ENCODE results near the gene SLC13A1.
"Not testable (repeated sequence)": the region's sequence is repeated elsewhere in the genome, so short reads cannot be mapped to it uniquely, and the experiment has no call there.

Gene SLC13A1

DNA sequence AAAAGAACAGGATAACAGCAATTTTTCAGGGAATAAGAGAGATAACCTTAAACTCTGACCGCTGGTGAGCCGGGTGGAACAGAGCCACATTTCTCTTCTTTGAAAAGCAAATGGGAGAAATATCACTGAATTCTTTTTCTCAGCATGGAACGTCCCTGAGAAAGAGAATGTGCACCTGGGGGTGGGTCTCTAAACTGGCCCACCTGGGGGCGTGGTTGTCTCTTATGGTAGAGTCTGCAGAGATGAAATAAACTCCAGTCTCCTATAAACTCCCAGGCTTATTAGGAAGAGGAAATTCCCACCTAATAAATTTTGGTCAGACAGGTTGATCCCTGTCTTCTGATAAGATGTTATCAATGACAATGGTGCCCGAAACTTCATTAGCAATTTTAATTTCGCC lies 27.9 kb upstream of the SLC13A1 start:
- not testable (repeated sequence) for H2BK120ac ChIP-seq (ENCODE audit: low read depth, low read length); H3K79me1 ChIP-seq (replicated peaks; ENCODE audit: low read length, poor library complexity, severe bottlenecking); H2AFZ ChIP-seq (ENCODE audit: low read depth, low read length); H4K8ac ChIP-seq (ENCODE audit: low read length); H3K4me1 ChIP-seq (ENCODE audit: control insufficient read depth, insufficient read depth, low read depth, low read length); H3K27ac ChIP-seq (ENCODE audit: low read length, poor library complexity, severe bottlenecking); H3K27me3 ChIP-seq (ENCODE audit: control insufficient read depth in 1 of 2, insufficient read depth in 1 of 2, low read length in 2 of 2); H3K9me3 ChIP-seq (ENCODE audit: control insufficient read depth, low read length); H3K23ac ChIP-seq (ENCODE audit: low read length in 2 of 2); H3K4me2 ChIP-seq (ENCODE audit: low read length, poor library complexity, severe bottlenecking); H3K9ac ChIP-seq (ENCODE audit: low read length); H3K36me3 ChIP-seq (ENCODE audit: control insufficient read depth in 1 of 2, insufficient read depth in 2 of 2, low read depth in 1 of 2, low read length in 2 of 2); H2AK5ac ChIP-seq (ENCODE audit: low read length, severe bottlenecking); H4K91ac ChIP-seq (ENCODE audit: low read length); H2BK15ac ChIP-seq (ENCODE audit: low read depth, poor library complexity, severe bottlenecking); H3K18ac ChIP-seq (ENCODE audit: low read depth in 1 of 2, low read length in 2 of 2); H3K14ac ChIP-seq (ENCODE audit: low read length in 2 of 2); H2BK12ac ChIP-seq (ENCODE audit: low read length in 2 of 2); H2BK5ac ChIP-seq (ENCODE audit: low read depth, low read length, poor library complexity, severe bottlenecking); H3K4ac ChIP-seq (ENCODE audit: low read depth in 1 of 2, low read length in 2 of 2); DNase-seq; H3K4me3 ChIP-seq (ENCODE audit: insufficient read depth in 1 of 2, low read depth in 1 of 2, low read length in 2 of 2)
- WGBS = 95% methylated on average over 5 of the region's 6 CpGs

DNA sequence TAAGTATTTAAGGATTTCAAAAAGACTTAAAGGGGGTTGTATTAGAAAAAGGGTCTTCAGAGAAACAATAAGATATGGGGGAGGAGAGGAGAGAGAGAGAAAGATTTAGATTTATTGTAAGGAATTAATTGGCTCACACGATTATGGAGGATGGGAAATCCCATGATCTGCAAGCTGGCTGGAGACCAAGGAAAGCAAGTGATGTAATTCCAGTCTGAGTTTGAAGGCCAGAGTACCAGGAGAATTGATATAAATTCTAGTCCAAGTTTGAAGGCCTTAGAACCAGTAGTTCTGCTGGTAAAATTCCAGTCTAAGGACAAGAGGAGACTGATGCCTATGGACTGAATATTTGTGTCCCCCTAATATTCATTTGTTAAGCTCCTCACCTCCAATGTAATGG lies 20.6 kb upstream of the SLC13A1 start:
- Histone ChIP-seq H3K9ac (ENCODE audit: low read length) (no peak overlapping the region), H3K27ac (ENCODE audit: low read length, poor library complexity, severe bottlenecking) (no peak overlapping the region), H2BK15ac (ENCODE audit: low read depth, poor library complexity, severe bottlenecking) (no peak overlapping the region), H2BK120ac (ENCODE audit: low read depth, low read length) (no peak overlapping the region), H4K8ac (ENCODE audit: low read length) (no peak overlapping the region), H3K36me3 (ENCODE audit: control insufficient read depth in 1 of 2, insufficient read depth in 2 of 2, low read depth in 1 of 2, low read length in 2 of 2) (no peaks in the 10 kb centered on the region), H4K91ac (ENCODE audit: low read length) (no peak overlapping the region), H2AFZ (ENCODE audit: low read depth, low read length) (no peak overlapping the region), H3K23ac (ENCODE audit: low read length in 2 of 2) (no peak overlapping the region), H3K4ac (ENCODE audit: low read depth in 1 of 2, low read length in 2 of 2) (no peak overlapping the region), H3K4me3 (ENCODE audit: insufficient read depth in 1 of 2, low read depth in 1 of 2, low read length in 2 of 2) (no peak overlapping the region), H3K14ac (ENCODE audit: low read length in 2 of 2) (no peak overlapping the region), H3K9me3 (ENCODE audit: control insufficient read depth, low read length) (peaks cover 15% of the 10 kb centered on the region), H3K4me2 (ENCODE audit: low read length, poor library complexity, severe bottlenecking) (no peak overlapping the region), H3K18ac (ENCODE audit: low read depth in 1 of 2, low read length in 2 of 2) (no peak overlapping the region), H2BK5ac (ENCODE audit: low read depth, low read length, poor library complexity, severe bottlenecking) (no peak overlapping the region), H2BK12ac (ENCODE audit: low read length in 2 of 2) (no peak overlapping the region), H2AK5ac (ENCODE audit: low read length, severe bottlenecking) (no peak overlapping the region), H3K27me3 (ENCODE audit: control insufficient read depth in 1 of 2, insufficient read depth in 1 of 2, low read length in 2 of 2) (no peaks in the 10 kb centered on the region), H3K4me1 (ENCODE audit: control insufficient read depth, insufficient read depth, low read depth, low read length) (no peaks in the 10 kb centered on the region), H3K79me1 (replicated peaks; ENCODE audit: low read length, poor library complexity, severe bottlenecking) (no peaks in the 10 kb centered on the region)
- 93% methylated on average over 1 of the region's 1 CpG for WGBS
- DNase-seq = no peak

DNA sequence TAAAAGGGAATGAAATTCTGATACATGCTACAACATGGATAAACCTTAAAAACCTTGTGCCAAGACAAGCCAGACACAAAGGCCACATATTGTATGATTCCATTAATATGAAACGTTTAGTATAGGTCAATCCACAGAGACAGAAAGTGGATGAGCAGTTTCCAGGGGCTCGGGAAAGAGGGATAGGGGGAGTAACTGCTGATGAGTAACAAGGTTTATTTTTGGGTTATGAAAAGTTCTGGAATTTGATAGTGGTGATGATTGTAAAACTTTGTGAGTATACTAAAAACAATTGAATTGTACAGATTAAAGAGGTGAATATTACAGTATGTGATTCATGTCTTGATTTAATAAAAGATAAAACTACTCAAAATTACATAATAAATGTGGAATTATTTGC lies 19.1 kb upstream of the SLC13A1 start:
- H3K4ac ChIP-seq (ENCODE audit: low read depth in 1 of 2, low read length in 2 of 2) = no peak overlapping the region
- no peak overlapping the region for H3K27ac ChIP-seq (ENCODE audit: low read length, poor library complexity, severe bottlenecking)
- no peak overlapping the region for H4K91ac ChIP-seq (ENCODE audit: low read length)
- no peak overlapping the region for H3K9ac ChIP-seq (ENCODE audit: low read length)
- no peak overlapping the region for H3K18ac ChIP-seq (ENCODE audit: low read depth in 1 of 2, low read length in 2 of 2)
- peaks cover 26% of the 10 kb centered on the region for H3K9me3 ChIP-seq (ENCODE audit: control insufficient read depth, low read length)
- H3K4me2 ChIP-seq (ENCODE audit: low read length, poor library complexity, severe bottlenecking) = no peak overlapping the region
- no peak overlapping the region for H3K4me3 ChIP-seq (ENCODE audit: insufficient read depth in 1 of 2, low read depth in 1 of 2, low read length in 2 of 2)
- H2AFZ ChIP-seq (ENCODE audit: low read depth, low read length) = no peak overlapping the region
- no peaks in the 10 kb centered on the region for H3K27me3 ChIP-seq (ENCODE audit: control insufficient read depth in 1 of 2, insufficient read depth in 1 of 2, low read length in 2 of 2)
- no peak overlapping the region for H2BK12ac ChIP-seq (ENCODE audit: low read length in 2 of 2)
- no peak overlapping the region for H3K14ac ChIP-seq (ENCODE audit: low read length in 2 of 2)
- H2AK5ac ChIP-seq (ENCODE audit: low read length, severe bottlenecking) = no peak overlapping the region
- 74% methylated on average over 2 of the region's 2 CpGs for WGBS
- H3K36me3 ChIP-seq (ENCODE audit: control insufficient read depth in 1 of 2, insufficient read depth in 2 of 2, low read depth in 1 of 2, low read length in 2 of 2) = no peaks in the 10 kb centered on the region
- no peak overlapping the region for H2BK120ac ChIP-seq (ENCODE audit: low read depth, low read length)
- no peaks in the 10 kb centered on the region for H3K79me1 ChIP-seq (replicated peaks; ENCODE audit: low read length, poor library complexity, severe bottlenecking)
- H3K23ac ChIP-seq (ENCODE audit: low read length in 2 of 2) = no peak overlapping the region
- no peak overlapping the region for H2BK15ac ChIP-seq (ENCODE audit: low read depth, poor library complexity, severe bottlenecking)
- H2BK5ac ChIP-seq (ENCODE audit: low read depth, low read length, poor library complexity, severe bottlenecking) = no peak overlapping the region
- no peak for DNase-seq
- no peak overlapping the region for H4K8ac ChIP-seq (ENCODE audit: low read length)
- H3K4me1 ChIP-seq (ENCODE audit: control insufficient read depth, insufficient read depth, low read depth, low read length) = no peaks in the 10 kb centered on the region

DNA sequence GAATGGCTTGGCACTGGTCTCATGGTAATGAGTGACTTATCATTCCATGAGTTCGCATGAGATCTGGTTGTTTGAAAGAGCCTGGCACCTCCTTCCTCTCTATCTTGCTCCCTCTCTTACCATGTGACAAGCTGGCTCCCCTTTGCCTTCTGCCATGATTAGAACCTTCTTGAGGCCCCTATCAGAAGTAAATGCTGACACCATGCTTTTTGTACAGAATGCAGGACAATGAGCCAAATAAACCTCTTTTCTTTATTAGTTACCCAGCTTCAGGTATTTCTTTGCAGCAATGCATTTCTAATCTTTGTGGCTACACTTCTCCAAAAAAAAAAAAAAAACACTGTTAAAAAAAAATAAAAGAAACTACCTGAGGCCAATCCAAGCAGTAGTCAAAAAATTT lies 17.1 kb upstream of the SLC13A1 start:
- H3K36me3 ChIP-seq (ENCODE audit: control insufficient read depth in 1 of 2, insufficient read depth in 2 of 2, low read depth in 1 of 2, low read length in 2 of 2) = no peaks in the 10 kb centered on the region
- no peak overlapping the region for H3K4ac ChIP-seq (ENCODE audit: low read depth in 1 of 2, low read length in 2 of 2)
- no peak overlapping the region for H3K27ac ChIP-seq (ENCODE audit: low read length, poor library complexity, severe bottlenecking)
- no peak overlapping the region for H2BK12ac ChIP-seq (ENCODE audit: low read length in 2 of 2)
- no peak overlapping the region for H3K14ac ChIP-seq (ENCODE audit: low read length in 2 of 2)
- H2AK5ac ChIP-seq (ENCODE audit: low read length, severe bottlenecking) = no peak overlapping the region
- no peak overlapping the region for H3K9ac ChIP-seq (ENCODE audit: low read length)
- WGBS = 94% methylated on average over 1 of the region's 1 CpG
- no peak overlapping the region for H4K8ac ChIP-seq (ENCODE audit: low read length)
- H3K9me3 ChIP-seq (ENCODE audit: control insufficient read depth, low read length) = peaks cover 23% of the 10 kb centered on the region
- H3K4me3 ChIP-seq (ENCODE audit: insufficient read depth in 1 of 2, low read depth in 1 of 2, low read length in 2 of 2) = no peak overlapping the region
- H3K18ac ChIP-seq (ENCODE audit: low read depth in 1 of 2, low read length in 2 of 2) = no peak overlapping the region
- no peak overlapping the region for H3K4me2 ChIP-seq (ENCODE audit: low read length, poor library complexity, severe bottlenecking)
- no peak overlapping the region for H2BK120ac ChIP-seq (ENCODE audit: low read depth, low read length)
- no peak for DNase-seq
- H2BK15ac ChIP-seq (ENCODE audit: low read depth, poor library complexity, severe bottlenecking) = no peak overlapping the region
- no peaks in the 10 kb centered on the region for H3K4me1 ChIP-seq (ENCODE audit: control insufficient read depth, insufficient read depth, low read depth, low read length)
- no peak overlapping the region for H2BK5ac ChIP-seq (ENCODE audit: low read depth, low read length, poor library complexity, severe bottlenecking)
- H2AFZ ChIP-seq (ENCODE audit: low read depth, low read length) = no peak overlapping the region
- H4K91ac ChIP-seq (ENCODE audit: low read length) = no peak overlapping the region
- H3K23ac ChIP-seq (ENCODE audit: low read length in 2 of 2) = no peak overlapping the region
- H3K27me3 ChIP-seq (ENCODE audit: control insufficient read depth in 1 of 2, insufficient read depth in 1 of 2, low read length in 2 of 2) = no peaks in the 10 kb centered on the region
- H3K79me1 ChIP-seq (replicated peaks; ENCODE audit: low read length, poor library complexity, severe bottlenecking) = no peaks in the 10 kb centered on the region

Measured in mesenchymal stem cell (in vitro differentiated cells and primary cell).